Progenitor cell of endocrine pancreas (in vitro differentiated cells): ENCODE measurements around the gene ZNF514. TPM values are rescaled to one million over a fixed set of nuclear protein-coding genes. Genes with fewer than 3 reads are reported as not detected.
A peak's percentile ranks its signal among the peaks of the same experiment; 100 is the strongest.

Experiments used
- DNase-seq: peaks from one replicate; pipeline ENCODE4 v3.0.0; 2021; ENCODE audit warnings: low spot score; ENCODE audit not compliant: unreplicated experiment
- H3K27ac Mint-ChIP-seq: 2 replicates; pipeline ENCODE4 v1.8.0; 2021; ENCODE audit warnings: mild to moderate bottlenecking, moderate library complexity, mixed read lengths
- H3K27me3 Mint-ChIP-seq: 2 replicates; pipeline ENCODE4 v1.8.0; 2021; ENCODE audit warnings: mixed read lengths
- H3K36me3 Mint-ChIP-seq: 2 replicates; pipeline ENCODE4 v1.8.0; 2022; ENCODE audit warnings: mixed read lengths; ENCODE audit not compliant: insufficient read depth
- H3K4me1 Mint-ChIP-seq: 2 replicates; pipeline ENCODE4 v1.8.0; 2021; ENCODE audit warnings: low read depth, mixed read lengths
- H3K4me3 Mint-ChIP-seq: 2 replicates; pipeline ENCODE4 v1.8.0; 2021; ENCODE audit warnings: low read depth, mild to moderate bottlenecking, moderate library complexity, mixed read lengths
- H3K9me3 Mint-ChIP-seq: 2 replicates; pipeline ENCODE4 v1.8.0; 2021; ENCODE audit warnings: low read depth, mixed read lengths
- total RNA-seq: library from RNA; stranded (reverse); gene quantifications from 2 replicates; pipeline ENCODE4 v1.2.1, GENCODE V29; 2021
- TF ChIP-seq, protein P1 (sequence below): fragments of 200-600 bp; sonication (generic); IDR thresholded peaks from one replicate; pipeline ENCODE4 v1.5.0; 2021; ENCODE audit warnings: antibody characterized with exemption, mild to moderate bottlenecking; ENCODE audit not compliant: unreplicated experiment

The ZNF514 gene
- total RNA-seq, 1 donor from 2014 or later = 32.9 TPM

DNA sequence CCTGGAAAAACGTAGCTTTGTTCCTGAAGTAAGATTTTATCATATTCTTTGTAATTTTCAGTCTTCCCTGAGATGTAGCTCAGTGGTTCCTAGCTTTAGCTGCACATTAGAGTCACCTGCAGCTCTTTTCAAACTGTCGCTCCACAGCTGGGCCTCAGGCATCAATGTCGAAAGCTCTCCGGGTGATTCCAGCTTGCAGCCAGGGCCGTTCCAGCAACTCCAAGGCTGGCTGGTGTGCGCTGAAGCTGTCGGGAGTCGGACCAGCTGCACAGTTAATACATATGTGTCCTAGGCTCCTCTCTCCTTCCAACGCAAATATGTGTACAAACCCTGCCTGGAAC lies 5.4 kb upstream of the ZNF514 start:
- Mint-ChIP-seq H3K36me3 (no peaks in the 10 kb centered on the region), H3K4me1 (peaks cover 16% of the 10 kb centered on the region), H3K9me3 (no peaks in the 10 kb centered on the region), H3K27me3 (no peaks in the 10 kb centered on the region), H3K27ac (peak overlapping the region; percentile 99), H3K4me3 (peak overlapping the region; percentile 98)
- TF ChIP-seq, protein P1, sequence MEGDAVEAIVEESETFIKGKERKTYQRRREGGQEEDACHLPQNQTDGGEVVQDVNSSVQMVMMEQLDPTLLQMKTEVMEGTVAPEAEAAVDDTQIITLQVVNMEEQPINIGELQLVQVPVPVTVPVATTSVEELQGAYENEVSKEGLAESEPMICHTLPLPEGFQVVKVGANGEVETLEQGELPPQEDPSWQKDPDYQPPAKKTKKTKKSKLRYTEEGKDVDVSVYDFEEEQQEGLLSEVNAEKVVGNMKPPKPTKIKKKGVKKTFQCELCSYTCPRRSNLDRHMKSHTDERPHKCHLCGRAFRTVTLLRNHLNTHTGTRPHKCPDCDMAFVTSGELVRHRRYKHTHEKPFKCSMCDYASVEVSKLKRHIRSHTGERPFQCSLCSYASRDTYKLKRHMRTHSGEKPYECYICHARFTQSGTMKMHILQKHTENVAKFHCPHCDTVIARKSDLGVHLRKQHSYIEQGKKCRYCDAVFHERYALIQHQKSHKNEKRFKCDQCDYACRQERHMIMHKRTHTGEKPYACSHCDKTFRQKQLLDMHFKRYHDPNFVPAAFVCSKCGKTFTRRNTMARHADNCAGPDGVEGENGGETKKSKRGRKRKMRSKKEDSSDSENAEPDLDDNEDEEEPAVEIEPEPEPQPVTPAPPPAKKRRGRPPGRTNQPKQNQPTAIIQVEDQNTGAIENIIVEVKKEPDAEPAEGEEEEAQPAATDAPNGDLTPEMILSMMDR = no peak
- DNase-seq = no peak

DNA sequence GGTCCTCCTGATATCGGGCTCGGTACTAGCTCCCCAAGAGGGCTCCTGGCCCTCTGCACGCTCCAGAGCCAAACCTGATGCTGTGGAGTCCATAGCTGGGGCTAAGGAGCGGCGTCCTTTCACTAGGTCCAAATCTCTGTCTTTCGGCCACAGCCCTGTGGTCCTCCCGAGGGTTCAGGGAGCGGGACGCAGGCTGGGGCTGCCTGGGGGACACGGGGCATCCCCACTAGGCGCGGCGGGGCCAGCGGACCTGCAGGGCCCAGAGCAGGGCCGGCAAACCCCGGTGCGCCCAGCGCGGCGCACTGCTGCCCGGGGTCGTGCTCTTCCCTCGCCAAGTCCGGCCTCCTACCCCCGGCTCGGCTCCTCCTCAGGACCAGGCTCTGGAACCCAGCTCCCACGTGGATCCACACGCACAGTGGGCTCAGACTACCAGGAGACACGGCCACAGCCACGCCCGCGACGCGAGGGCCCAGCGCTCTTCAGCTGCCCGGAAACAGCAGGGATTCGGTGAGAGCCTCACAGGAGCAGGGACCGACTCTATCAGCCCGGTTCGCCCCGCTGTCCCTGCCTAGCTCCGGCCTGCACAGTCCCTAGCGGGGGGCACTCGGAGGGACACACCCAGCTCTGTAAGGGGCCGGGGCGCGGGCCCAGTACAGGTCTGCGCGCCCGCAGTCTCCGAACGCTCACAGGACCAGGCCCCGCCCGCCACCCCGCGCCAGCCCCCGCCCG lies 593 bp downstream of the ZNF514 start:
- Mint-ChIP-seq H3K9me3 (peaks cover 12% of the 10 kb centered on the region), H3K4me1 (peaks cover 5% of the 10 kb centered on the region), H3K36me3 (peaks cover 27% of the 10 kb centered on the region), H3K4me3 (peak overlapping the region; percentile 85), H3K27me3 (no peaks in the 10 kb centered on the region), H3K27ac (peak overlapping the region; percentile 85)
- TF ChIP-seq, protein P1 = no peak
- DNase-seq = peak; percentile 36

DNA sequence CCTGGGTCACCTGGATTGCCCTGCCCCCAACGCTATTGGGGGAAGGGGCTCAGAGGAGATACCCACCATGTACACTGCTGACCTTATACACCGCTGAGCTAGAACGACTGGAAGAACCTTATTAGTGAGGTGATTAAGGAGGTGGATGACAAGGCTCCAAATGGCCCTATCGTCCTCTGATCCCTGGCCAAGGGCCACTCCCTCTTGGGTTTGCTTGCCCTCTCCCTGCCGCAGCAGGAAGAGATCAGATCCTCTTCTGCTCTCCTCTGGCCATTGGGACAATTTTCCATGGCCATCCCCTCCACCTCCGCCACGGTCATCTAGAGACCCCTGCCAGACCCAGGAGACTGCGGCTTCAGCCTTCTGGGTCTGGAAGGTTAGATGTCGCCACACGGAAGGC lies 1.2 kb downstream of the ZNF514 start:
- peaks cover 5% of the 10 kb centered on the region for H3K4me1 Mint-ChIP-seq
- no peaks in the 10 kb centered on the region for H3K27me3 Mint-ChIP-seq
- no peak for DNase-seq
- peaks cover 33% of the 10 kb centered on the region for H3K36me3 Mint-ChIP-seq
- H3K4me3 Mint-ChIP-seq = peak overlapping the region; percentile 85
- no peak overlapping the region for H3K27ac Mint-ChIP-seq
- H3K9me3 Mint-ChIP-seq = peaks cover 15% of the 10 kb centered on the region
- TF ChIP-seq, protein P1 = no peak

- TF ChIP-seq, protein P1 = no peak
- peaks cover 93% of the 10 kb centered on the region for H3K36me3 Mint-ChIP-seq
- no peak for DNase-seq
- H3K27ac Mint-ChIP-seq = no peak overlapping the region
- peaks cover 74% of the 10 kb centered on the region for H3K9me3 Mint-ChIP-seq
- no peaks in the 10 kb centered on the region for H3K4me1 Mint-ChIP-seq
- H3K27me3 Mint-ChIP-seq = no peaks in the 10 kb centered on the region
- no peak overlapping the region for H3K4me3 Mint-ChIP-seq
These were observed 10.2 kb downstream of the ZNF514 start for GRCh38 chr2:95149397-95149984.

DNA sequence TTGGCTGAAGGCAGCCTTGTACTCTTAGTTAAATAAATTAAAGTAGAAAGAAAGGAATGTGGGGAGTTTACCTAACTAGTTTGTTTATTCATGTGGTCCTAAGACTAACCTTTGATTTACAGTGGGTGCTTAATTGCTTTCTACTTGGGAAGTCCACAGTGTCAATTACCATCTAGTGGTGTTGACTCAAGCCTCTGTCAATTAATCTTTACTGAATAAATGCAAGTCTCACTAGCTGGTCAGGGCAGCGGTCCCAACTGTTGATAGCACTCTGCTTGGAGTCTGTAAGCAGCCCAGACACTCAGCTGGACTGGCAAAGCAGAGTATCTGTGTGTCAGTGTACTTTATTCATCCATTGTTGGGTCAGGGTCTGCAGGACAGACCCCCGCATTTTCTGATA lies 15.8 kb downstream of the ZNF514 start:
- no peak for DNase-seq
- Mint-ChIP-seq H3K4me1 (no peaks in the 10 kb centered on the region), H3K4me3 (no peak overlapping the region), H3K27ac (no peak overlapping the region), H3K36me3 (peaks cover 82% of the 10 kb centered on the region), H3K27me3 (no peaks in the 10 kb centered on the region), H3K9me3 (peaks cover 66% of the 10 kb centered on the region)
- TF ChIP-seq, protein P1 = no peak
